OCI-LY1 (cell line): Measurements from ENCODE around the gene GOSR2.

ENCODE experiments used
- CTCF ChIP-seq: fragments of 200-600 bp; sonication (generic), shearing (Covaris generic); IDR thresholded peaks from 2 replicates; pipeline ENCODE4 v1.5.1; 2017; ENCODE audit warnings: mild to moderate bottlenecking, antibody characterized with exemption, low read length, moderate library complexity, mixed read lengths
- EZH2 ChIP-seq: fragments of 200-600 bp; sonication (generic), shearing (Covaris generic); IDR thresholded peaks from 2 replicates; pipeline ENCODE4 v1.8.0; 2017; ENCODE audit warnings: borderline replicate concordance, mixed run types, mild to moderate bottlenecking, antibody characterized with exemption, low read length, moderate library complexity, mixed read lengths

GRCh38 chr17:46916623-46917022, 6.3 kb upstream of the GOSR2 start:
- no peak for TF ChIP-seq EZH2
- TF ChIP-seq CTCF, result no peak
